HepG2 (cell line): ENCODE results near the gene PARD3. TPM values are rescaled to one million over a fixed set of nuclear protein-coding genes. Genes with fewer than 3 reads are reported as not detected.
A peak's percentile ranks its signal among the peaks of the same experiment; 100 is the strongest.

Source experiments
- FOXJ3 ChIP-seq: sonication (generic); formaldehyde crosslinking; IDR thresholded peaks from 2 replicates; pipeline ENCODE4 v1.4.0; 2020; ENCODE audit warnings: missing genetic modification reagents, mild to moderate bottlenecking, borderline replicate concordance
- XRCC5 ChIP-seq: fragments of 200-400 bp; formaldehyde crosslinking; optimal IDR thresholded peaks from 2 replicates; pipeline ENCODE3; 2017; ENCODE audit warnings: mild to moderate bottlenecking, low read length
- ZNF230 ChIP-seq: sonication (generic); formaldehyde crosslinking; IDR thresholded peaks from 2 replicates; pipeline ENCODE4 v1.4.0; 2020; ENCODE audit warnings: mild to moderate bottlenecking, missing genetic modification reagents
- ZNF501 ChIP-seq: sonication (generic); formaldehyde crosslinking; IDR thresholded peaks from 2 replicates; pipeline ENCODE4 v1.5.1; 2020; ENCODE audit warnings: mild to moderate bottlenecking, moderate library complexity, missing genetic modification reagents
- ZNF652 ChIP-seq: IDR thresholded peaks from 2 replicates; pipeline ENCODE4 v1.6.1; 2016; ENCODE audit warnings: low read depth, borderline replicate concordance
- ZNF687 ChIP-seq: sonication (generic); formaldehyde crosslinking; IDR thresholded peaks from 2 replicates; pipeline ENCODE4 v1.5.1; 2020; ENCODE audit warnings: mild to moderate bottlenecking, missing genetic modification reagents, moderate library complexity
- polyA plus RNA-seq, 8 experiments: library from polyadenylated mRNA; depleted of rRNA in 3 of 8; stranded (reverse) in 7 of 8; unstranded in 1 of 8; fragments of >200 nt; fragmentation: Illumina TruSeq in 4 of 8; extraction: Trizol in 4 of 8; gene quantifications; 2 replicates each; pipeline versions ENCODE4 v1.2.1 to v1.2.3, GENCODE V29; 2011 to 2016; ENCODE audit warnings: low read depth in 4 of 8, missing spikeins in 1 of 8, mixed read lengths in 1 of 8; ENCODE audit not compliant: insufficient read depth in 1 of 8
- total RNA-seq, 5 experiments: library from RNA; depleted of rRNA; stranded (reverse); fragments of >200 nt; fragmentation: Illumina TruSeq; extraction: Trizol; gene quantifications; 2 replicates each; pipeline ENCODE4 v1.2.3, GENCODE V29; 2016; ENCODE audit warnings: low read depth in 1 of 5
- TF ChIP-seq, protein P1 (sequence below): IDR thresholded peaks from 2 replicates; pipeline ENCODE4 v1.6.1; 2016
- TF ChIP-seq, protein P2 (sequence below), 2 experiments: sonication (generic) in 1 of 2; formaldehyde crosslinking in 1 of 2; IDR thresholded peaks; 2 replicates each; pipeline versions ENCODE4 v1.6.1 to v1.9.0; 2014 to 2022; ENCODE audit warnings: antibody characterized with exemption in 1 of 2, borderline replicate concordance in 1 of 2, inconsistent platforms in 1 of 2, low read depth in 1 of 2, missing genetic modification reagents in 1 of 2
- TF ChIP-seq, protein P3 (sequence below): sonication (generic); formaldehyde crosslinking; IDR thresholded peaks from 2 replicates; pipeline ENCODE4 v1.4.0; 2020; ENCODE audit warnings: missing genetic modification reagents, borderline replicate concordance

Gene PARD3
- total and polyA plus RNA-seq, 2 of the 13 experiments (the other 11 are each of a cell fraction or from before 2014, with no cell fraction given), result 40.9 to 60.0 TPM

DNA sequence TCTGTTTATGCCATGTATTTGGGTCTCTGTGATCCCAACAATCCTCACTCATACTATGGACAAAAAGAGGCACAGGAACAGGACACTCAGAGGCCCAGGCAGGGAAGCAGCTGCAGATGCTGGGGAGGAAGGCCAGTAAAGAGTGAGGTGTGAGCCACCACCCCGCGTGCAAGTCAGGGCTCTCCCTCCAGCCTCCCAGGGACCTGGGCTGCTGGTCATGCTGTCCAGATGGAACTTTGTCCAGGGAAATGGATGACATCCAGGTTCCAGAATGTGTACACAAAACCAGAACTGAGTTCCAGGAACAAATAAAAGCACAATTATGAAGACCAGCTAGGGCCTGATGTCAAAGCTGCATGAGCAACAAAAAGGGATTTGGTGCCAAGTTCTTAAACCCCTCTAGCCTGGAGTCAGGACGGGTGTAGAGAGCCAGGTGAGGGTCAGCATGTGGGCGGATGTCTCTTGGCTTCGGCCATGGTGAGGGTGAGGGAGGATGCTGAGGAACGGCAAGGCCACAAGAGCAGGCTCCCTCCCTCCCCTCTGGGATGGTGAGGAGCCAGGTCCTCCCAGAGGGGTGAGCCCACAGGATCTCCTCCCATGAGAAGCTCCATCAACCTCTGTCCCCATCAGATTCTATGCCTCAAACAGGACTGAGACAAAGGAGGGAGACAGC, 739.7 kb downstream of the PARD3 start (continued):
- TF ChIP-seq ZNF687 (CRISPR knock-in tag) (peak; percentile 71), ZNF652 (CRISPR knock-in tag) (no peak), ZNF230 (no peak), ZNF501 (CRISPR knock-in tag) (0 out of 2 replicates have a peak, but pooled peaks have one; percentile 32), XRCC5 (no peak), FOXJ3 (CRISPR knock-in tag) (no peak)
- TF ChIP-seq, protein P1, sequence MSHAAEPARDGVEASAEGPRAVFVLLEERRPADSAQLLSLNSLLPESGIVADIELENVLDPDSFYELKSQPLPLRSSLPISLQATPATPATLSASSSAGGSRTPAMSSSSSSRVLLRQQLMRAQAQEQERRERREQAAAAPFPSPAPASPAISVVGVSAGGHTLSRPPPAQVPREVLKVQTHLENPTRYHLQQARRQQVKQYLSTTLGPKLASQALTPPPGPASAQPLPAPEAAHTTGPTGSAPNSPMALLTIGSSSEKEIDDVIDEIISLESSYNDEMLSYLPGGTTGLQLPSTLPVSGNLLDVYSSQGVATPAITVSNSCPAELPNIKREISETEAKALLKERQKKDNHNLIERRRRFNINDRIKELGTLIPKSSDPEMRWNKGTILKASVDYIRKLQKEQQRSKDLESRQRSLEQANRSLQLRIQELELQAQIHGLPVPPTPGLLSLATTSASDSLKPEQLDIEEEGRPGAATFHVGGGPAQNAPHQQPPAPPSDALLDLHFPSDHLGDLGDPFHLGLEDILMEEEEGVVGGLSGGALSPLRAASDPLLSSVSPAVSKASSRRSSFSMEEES, result no peak
- TF ChIP-seq, protein P2, sequence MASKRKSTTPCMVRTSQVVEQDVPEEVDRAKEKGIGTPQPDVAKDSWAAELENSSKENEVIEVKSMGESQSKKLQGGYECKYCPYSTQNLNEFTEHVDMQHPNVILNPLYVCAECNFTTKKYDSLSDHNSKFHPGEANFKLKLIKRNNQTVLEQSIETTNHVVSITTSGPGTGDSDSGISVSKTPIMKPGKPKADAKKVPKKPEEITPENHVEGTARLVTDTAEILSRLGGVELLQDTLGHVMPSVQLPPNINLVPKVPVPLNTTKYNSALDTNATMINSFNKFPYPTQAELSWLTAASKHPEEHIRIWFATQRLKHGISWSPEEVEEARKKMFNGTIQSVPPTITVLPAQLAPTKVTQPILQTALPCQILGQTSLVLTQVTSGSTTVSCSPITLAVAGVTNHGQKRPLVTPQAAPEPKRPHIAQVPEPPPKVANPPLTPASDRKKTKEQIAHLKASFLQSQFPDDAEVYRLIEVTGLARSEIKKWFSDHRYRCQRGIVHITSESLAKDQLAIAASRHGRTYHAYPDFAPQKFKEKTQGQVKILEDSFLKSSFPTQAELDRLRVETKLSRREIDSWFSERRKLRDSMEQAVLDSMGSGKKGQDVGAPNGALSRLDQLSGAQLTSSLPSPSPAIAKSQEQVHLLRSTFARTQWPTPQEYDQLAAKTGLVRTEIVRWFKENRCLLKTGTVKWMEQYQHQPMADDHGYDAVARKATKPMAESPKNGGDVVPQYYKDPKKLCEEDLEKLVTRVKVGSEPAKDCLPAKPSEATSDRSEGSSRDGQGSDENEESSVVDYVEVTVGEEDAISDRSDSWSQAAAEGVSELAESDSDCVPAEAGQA (IDR thresholded peaks at IDR 0.05; ENCODE audit: low read depth), result no peak
- TF ChIP-seq, protein P2 (CRISPR knock-in tag; IDR thresholded peaks at IDR 0.05; ENCODE audit: borderline replicate concordance), result no peak
- TF ChIP-seq, protein P3, sequence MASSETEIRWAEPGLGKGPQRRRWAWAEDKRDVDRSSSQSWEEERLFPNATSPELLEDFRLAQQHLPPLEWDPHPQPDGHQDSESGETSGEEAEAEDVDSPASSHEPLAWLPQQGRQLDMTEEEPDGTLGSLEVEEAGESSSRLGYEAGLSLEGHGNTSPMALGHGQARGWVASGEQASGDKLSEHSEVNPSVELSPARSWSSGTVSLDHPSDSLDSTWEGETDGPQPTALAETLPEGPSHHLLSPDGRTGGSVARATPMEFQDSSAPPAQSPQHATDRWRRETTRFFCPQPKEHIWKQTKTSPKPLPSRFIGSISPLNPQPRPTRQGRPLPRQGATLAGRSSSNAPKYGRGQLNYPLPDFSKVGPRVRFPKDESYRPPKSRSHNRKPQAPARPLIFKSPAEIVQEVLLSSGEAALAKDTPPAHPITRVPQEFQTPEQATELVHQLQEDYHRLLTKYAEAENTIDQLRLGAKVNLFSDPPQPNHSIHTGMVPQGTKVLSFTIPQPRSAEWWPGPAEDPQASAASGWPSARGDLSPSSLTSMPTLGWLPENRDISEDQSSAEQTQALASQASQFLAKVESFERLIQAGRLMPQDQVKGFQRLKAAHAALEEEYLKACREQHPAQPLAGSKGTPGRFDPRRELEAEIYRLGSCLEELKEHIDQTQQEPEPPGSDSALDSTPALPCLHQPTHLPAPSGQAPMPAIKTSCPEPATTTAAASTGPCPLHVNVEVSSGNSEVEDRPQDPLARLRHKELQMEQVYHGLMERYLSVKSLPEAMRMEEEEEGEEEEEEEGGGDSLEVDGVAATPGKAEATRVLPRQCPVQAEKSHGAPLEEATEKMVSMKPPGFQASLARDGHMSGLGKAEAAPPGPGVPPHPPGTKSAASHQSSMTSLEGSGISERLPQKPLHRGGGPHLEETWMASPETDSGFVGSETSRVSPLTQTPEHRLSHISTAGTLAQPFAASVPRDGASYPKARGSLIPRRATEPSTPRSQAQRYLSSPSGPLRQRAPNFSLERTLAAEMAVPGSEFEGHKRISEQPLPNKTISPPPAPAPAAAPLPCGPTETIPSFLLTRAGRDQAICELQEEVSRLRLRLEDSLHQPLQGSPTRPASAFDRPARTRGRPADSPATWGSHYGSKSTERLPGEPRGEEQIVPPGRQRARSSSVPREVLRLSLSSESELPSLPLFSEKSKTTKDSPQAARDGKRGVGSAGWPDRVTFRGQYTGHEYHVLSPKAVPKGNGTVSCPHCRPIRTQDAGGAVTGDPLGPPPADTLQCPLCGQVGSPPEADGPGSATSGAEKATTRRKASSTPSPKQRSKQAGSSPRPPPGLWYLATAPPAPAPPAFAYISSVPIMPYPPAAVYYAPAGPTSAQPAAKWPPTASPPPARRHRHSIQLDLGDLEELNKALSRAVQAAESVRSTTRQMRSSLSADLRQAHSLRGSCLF (CRISPR knock-in tag), result no peak
